Activated naive CD4-positive, alpha-beta T cell treated with anti-CD3 and anti-CD28 coated beads for 36 hours (primary cell): ENCODE results near the gene EPHA7. TPM values are rescaled to one million over a fixed set of nuclear protein-coding genes. Genes with fewer than 3 reads are reported as not detected.

Experiments used
- CTCF ChIA-PET: fragments of 350-600 bp; sonication (Branson Sonifier 250); formaldehyde crosslinking; loops from one replicate; lab custom pipeline; 2021; ENCODE audit warnings: antibody characterized with exemption; lab: Charles Lee
- DNase-seq: peaks from one replicate; pipeline ENCODE4 v3.0.0-alpha.2; 2020
- H3K27ac Mint-ChIP-seq: one replicate; pipeline ENCODE4 v1.8.0; 2021; ENCODE audit warnings: mild to moderate bottlenecking, mixed read lengths
- H3K27me3 Mint-ChIP-seq: one replicate; pipeline ENCODE4 v1.8.0; 2021; ENCODE audit warnings: low read depth, mixed read lengths
- H3K36me3 Mint-ChIP-seq: one replicate; pipeline ENCODE4 v1.8.0; 2021; ENCODE audit warnings: low read depth, mixed read lengths
- H3K4me1 Mint-ChIP-seq: one replicate; pipeline ENCODE4 v1.8.0; 2021; ENCODE audit warnings: low read depth, mixed read lengths
- H3K4me3 Mint-ChIP-seq: one replicate; pipeline ENCODE4 v1.8.0; 2021; ENCODE audit warnings: mild to moderate bottlenecking, moderate library complexity, mixed read lengths
- H3K9me3 Mint-ChIP-seq: one replicate; pipeline ENCODE4 v1.8.0; 2021; ENCODE audit warnings: mixed read lengths
- intact Hi-C: fragments of 100-400 bp; cut with micrococcal nuclease; formaldehyde crosslinking; loops from one replicate; pipeline ENCODE4 v1.15.1; 2023
- total RNA-seq, 2 experiments: library from RNA; stranded (reverse); gene quantifications; one replicate each; pipeline ENCODE4 v1.2.3, GENCODE V29; 2021

The EPHA7 gene
- total RNA-seq, 2 experiments from 2014 or later = not detected

DNA sequence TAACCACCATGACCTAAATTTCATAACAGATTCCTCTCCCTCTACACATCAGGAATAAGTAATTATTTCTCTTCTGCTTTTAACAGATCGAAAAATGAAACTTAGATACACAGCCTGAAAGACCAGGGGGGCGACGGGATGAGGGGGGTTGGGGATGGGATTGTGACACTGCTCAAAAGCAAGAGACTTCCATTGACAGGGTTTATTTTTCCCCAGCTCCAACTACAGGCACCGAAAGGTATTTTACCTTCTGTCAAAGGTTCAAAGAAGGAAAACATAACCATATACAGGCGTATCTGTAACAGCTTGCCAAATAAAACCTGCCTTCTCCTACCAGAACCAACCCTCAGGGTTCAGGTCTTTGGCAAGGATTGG, 1.3 kb downstream of the EPHA7 start:
- H3K27me3 Mint-ChIP-seq = peaks cover 59% of the 10 kb centered on the region
- no peaks in the 10 kb centered on the region for H3K9me3 Mint-ChIP-seq
- CTCF ChIA-PET = no interaction called here
- intact Hi-C loops = no loop called here
- peaks cover 18% of the 10 kb centered on the region for H3K4me1 Mint-ChIP-seq
- H3K27ac Mint-ChIP-seq = no peak overlapping the region
- no peaks in the 10 kb centered on the region for H3K36me3 Mint-ChIP-seq
- H3K4me3 Mint-ChIP-seq = no peak overlapping the region
- DNase-seq = no peak

GRCh38 chr6:93417421-93418013, 1.8 kb downstream of the EPHA7 start:
- Mint-ChIP-seq H3K4me3 (peak overlapping the region; percentile 4), H3K4me1 (peaks cover 18% of the 10 kb centered on the region), H3K36me3 (no peaks in the 10 kb centered on the region), H3K27me3 (peaks cover 57% of the 10 kb centered on the region), H3K27ac (no peak overlapping the region), H3K9me3 (no peaks in the 10 kb centered on the region)
- intact Hi-C loops = no loop called here
- no peak for DNase-seq
- CTCF ChIA-PET = no interaction called here

DNA sequence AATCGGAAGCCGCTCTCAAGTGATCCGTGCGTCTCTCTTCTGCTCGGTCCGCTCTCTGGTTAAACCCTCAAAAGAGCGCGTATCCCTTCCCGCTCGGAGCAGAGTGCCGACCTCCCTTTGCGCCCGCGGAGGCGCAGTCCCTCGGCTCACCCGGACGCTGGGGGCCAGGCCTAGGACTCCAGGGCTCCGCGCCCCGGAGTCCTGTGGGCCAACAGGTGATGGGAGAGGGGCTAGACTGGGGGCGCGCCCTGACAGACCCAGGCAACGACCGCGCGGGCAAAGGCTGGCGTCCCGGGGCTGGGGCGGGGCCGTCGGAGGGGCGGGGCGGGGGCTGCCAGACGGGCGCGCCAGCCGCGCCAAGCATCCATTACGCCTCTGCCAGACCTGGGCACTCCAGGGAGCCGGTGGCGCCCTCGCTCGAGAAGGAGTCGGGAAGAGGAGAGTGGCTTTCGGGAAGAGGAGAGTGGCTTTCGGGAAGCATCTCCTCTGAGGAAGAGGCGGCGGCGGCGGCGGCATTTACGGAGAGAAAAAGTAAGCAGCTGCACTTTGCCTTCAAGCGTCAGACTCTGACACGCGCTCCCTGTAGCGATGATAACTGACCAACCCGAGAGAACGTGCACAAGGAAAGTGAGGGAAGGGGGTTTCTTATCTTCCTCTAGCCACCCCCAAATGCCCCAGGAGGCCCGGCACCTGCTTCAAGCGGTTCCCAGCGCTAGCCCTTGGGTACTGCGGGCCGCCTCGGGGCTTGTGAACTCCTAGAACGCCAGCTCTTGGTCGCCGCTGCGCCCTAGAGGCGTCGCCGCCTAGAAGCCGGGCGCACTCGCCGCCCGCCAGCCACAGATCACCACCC, 2.6 kb downstream of the EPHA7 start:
- no peak overlapping the region for H3K4me3 Mint-ChIP-seq
- H3K4me1 Mint-ChIP-seq = peaks cover 18% of the 10 kb centered on the region
- H3K27ac Mint-ChIP-seq = no peak overlapping the region
- CTCF ChIA-PET = no interaction called here
- intact Hi-C loops = no loop called here
- H3K9me3 Mint-ChIP-seq = no peaks in the 10 kb centered on the region
- peaks cover 51% of the 10 kb centered on the region for H3K27me3 Mint-ChIP-seq
- DNase-seq = no peak
- H3K36me3 Mint-ChIP-seq = no peaks in the 10 kb centered on the region

- H3K36me3 Mint-ChIP-seq = no peaks in the 10 kb centered on the region
- H3K4me1 Mint-ChIP-seq = peaks cover 11% of the 10 kb centered on the region
- H3K9me3 Mint-ChIP-seq = no peaks in the 10 kb centered on the region
- DNase-seq = no peak
- peaks cover 23% of the 10 kb centered on the region for H3K27me3 Mint-ChIP-seq
- H3K27ac Mint-ChIP-seq = no peak overlapping the region
- CTCF ChIA-PET = no interaction called here
- intact Hi-C loops = no loop called here
- no peak overlapping the region for H3K4me3 Mint-ChIP-seq
Observed at GRCh38 chr6:93413190-93413589, 6.2 kb downstream of the EPHA7 start.

DNA sequence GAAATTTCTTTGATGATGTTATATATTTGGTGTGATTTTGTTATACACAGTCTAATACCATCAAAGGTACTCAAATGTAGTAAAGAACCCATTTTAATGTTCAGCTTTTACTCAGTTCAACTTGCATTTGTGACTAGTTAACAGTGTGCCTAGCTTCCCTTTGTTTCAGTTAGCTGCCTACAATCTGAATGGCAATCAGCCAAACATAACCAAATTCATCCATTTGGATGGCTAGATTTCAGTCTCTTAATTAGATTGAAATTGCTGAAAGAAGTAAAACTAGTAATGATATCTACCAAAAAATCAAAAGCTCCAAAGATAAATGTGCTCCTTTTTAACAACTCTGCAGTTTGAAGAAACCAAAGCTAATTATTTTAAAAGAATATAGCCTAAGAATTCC, 6.9 kb downstream of the EPHA7 start:
- H3K27ac Mint-ChIP-seq = no peak overlapping the region
- H3K4me1 Mint-ChIP-seq = peaks cover 5% of the 10 kb centered on the region
- peaks cover 16% of the 10 kb centered on the region for H3K27me3 Mint-ChIP-seq
- intact Hi-C loops = no loop called here
- H3K36me3 Mint-ChIP-seq = no peaks in the 10 kb centered on the region
- no peak overlapping the region for H3K4me3 Mint-ChIP-seq
- no peaks in the 10 kb centered on the region for H3K9me3 Mint-ChIP-seq
- DNase-seq = no peak
- CTCF ChIA-PET = no interaction called here

- DNase-seq = no peak
- no peak overlapping the region for H3K27ac Mint-ChIP-seq
- CTCF ChIA-PET = no interaction called here
- no peaks in the 10 kb centered on the region for H3K9me3 Mint-ChIP-seq
- no peak overlapping the region for H3K4me3 Mint-ChIP-seq
- no peaks in the 10 kb centered on the region for H3K4me1 Mint-ChIP-seq
- H3K27me3 Mint-ChIP-seq = no peaks in the 10 kb centered on the region
- no peaks in the 10 kb centered on the region for H3K36me3 Mint-ChIP-seq
- intact Hi-C loops = no loop called here
Observed at GRCh38 chr6:93407186-93407585, 12.2 kb downstream of the EPHA7 start.

DNA sequence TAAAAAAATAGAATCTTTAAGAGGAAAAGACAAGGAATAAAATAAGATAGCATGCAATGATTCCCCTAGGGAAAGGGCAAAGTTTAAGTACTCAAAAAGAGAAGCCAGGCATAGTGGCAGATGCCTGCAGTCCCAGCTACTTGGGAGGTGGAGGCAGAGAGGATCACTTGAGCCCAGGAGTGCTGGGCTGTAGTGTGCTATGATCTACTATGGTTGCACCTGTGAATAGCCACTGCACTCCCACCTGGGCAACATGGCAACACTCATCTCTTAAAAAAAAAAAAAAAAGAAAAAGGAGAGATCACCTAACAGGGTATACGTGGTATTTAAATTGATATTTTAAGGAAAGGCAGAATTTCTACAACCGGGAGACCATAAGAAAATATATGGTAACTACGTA, 16.0 kb downstream of the EPHA7 start:
- intact Hi-C loops = no loop called here
- Mint-ChIP-seq H3K9me3 (no peaks in the 10 kb centered on the region), H3K4me3 (no peak overlapping the region), H3K27ac (no peak overlapping the region), H3K27me3 (no peaks in the 10 kb centered on the region), H3K4me1 (no peaks in the 10 kb centered on the region), H3K36me3 (no peaks in the 10 kb centered on the region)
- CTCF ChIA-PET = no interaction called here
- no peak for DNase-seq

DNA sequence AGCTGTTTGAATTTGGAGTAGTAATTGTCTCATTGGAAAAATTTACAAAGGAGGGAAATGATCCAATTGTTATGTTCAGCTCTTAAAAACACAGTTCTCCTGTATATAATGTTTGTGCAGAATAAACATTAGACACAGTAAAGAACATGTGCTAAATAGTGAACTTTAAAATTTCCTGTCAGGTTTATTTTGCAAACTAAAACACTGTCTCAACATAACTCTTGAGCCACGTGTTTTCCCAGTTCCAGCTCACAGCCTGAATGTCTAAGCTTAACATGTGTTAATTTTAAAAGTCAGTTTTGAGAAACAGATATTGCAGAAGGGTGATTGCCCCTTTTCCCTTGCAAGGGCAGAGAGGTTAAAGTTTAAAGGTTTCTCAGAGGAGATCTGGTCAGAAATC, 20.6 kb downstream of the EPHA7 start:
- Mint-ChIP-seq H3K4me1 (no peaks in the 10 kb centered on the region), H3K27me3 (no peaks in the 10 kb centered on the region), H3K4me3 (no peak overlapping the region), H3K36me3 (no peaks in the 10 kb centered on the region), H3K27ac (no peak overlapping the region), H3K9me3 (no peaks in the 10 kb centered on the region)
- CTCF ChIA-PET = no interaction called here
- intact Hi-C loops = no loop called here
- DNase-seq = no peak

DNA sequence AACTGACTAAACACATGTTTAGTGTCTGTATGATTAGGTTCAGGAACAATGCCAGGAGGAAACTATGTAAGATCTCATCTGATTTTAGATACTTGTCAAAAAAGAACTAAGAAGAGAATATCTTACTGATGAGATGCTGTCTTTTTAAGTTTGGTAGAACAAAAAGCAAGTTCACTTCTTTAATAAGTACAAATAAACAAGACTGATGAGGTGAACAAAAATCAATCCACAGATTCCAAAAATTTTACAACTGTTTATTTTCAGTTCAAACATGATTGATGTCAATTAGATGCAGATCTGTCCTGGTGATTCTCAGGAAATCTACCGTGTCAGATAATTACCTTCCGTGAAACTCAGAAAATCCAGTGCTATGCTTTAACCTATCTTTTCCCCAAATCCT, 24.9 kb downstream of the EPHA7 start:
- CTCF ChIA-PET = no interaction called here
- Mint-ChIP-seq H3K36me3 (no peaks in the 10 kb centered on the region), H3K4me1 (no peaks in the 10 kb centered on the region), H3K4me3 (no peak overlapping the region), H3K27ac (no peak overlapping the region), H3K27me3 (no peaks in the 10 kb centered on the region), H3K9me3 (peaks cover 3% of the 10 kb centered on the region)
- no peak for DNase-seq
- intact Hi-C loops = no loop called here

GRCh38 chr6:93393554-93394074, 25.7 kb downstream of the EPHA7 start:
- no peaks in the 10 kb centered on the region for H3K4me1 Mint-ChIP-seq
- CTCF ChIA-PET = no interaction called here
- H3K27me3 Mint-ChIP-seq = no peaks in the 10 kb centered on the region
- intact Hi-C loops = no loop called here
- H3K4me3 Mint-ChIP-seq = no peak overlapping the region
- no peak overlapping the region for H3K27ac Mint-ChIP-seq
- no peak for DNase-seq
- H3K9me3 Mint-ChIP-seq = peaks cover 3% of the 10 kb centered on the region
- H3K36me3 Mint-ChIP-seq = no peaks in the 10 kb centered on the region

- H3K36me3 Mint-ChIP-seq = no peaks in the 10 kb centered on the region
- CTCF ChIA-PET = no interaction called here
- no peaks in the 10 kb centered on the region for H3K4me1 Mint-ChIP-seq
- no peaks in the 10 kb centered on the region for H3K27me3 Mint-ChIP-seq
- H3K27ac Mint-ChIP-seq = no peak overlapping the region
- no peak overlapping the region for H3K4me3 Mint-ChIP-seq
- intact Hi-C loops = no loop called here
- no peak for DNase-seq
- peaks cover 3% of the 10 kb centered on the region for H3K9me3 Mint-ChIP-seq
Observed at GRCh38 chr6:93392797-93393196, 26.6 kb downstream of the EPHA7 start.

- H3K4me1 Mint-ChIP-seq = no peaks in the 10 kb centered on the region
- H3K4me3 Mint-ChIP-seq = no peak overlapping the region
- CTCF ChIA-PET = no interaction called here
- no peak for DNase-seq
- H3K27ac Mint-ChIP-seq = no peak overlapping the region
- H3K27me3 Mint-ChIP-seq = peaks cover 2% of the 10 kb centered on the region
- peaks cover 9% of the 10 kb centered on the region for H3K9me3 Mint-ChIP-seq
- no peaks in the 10 kb centered on the region for H3K36me3 Mint-ChIP-seq
- intact Hi-C loops = no loop called here
Observed at GRCh38 chr6:93391965-93392364, 27.4 kb downstream of the EPHA7 start.

DNA sequence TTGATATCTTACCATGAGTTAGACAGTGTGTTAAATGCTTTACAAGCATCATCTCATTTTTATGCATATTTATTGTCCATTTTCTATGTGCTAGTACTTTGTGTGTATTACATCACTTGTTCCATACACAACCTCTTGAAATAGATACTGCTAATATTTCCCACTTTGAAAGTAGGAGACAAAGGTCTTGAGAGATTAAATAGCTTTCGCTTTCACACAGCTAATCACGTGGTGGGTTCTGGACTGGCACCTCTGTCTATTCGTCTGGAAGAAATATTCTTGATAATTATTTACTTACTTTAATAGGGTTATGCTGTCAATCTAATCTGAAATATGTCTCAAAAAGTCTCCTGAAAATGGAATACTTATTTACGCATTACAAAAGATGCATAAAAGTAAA, 30.2 kb downstream of the EPHA7 start:
- Mint-ChIP-seq H3K27ac (no peak overlapping the region), H3K4me3 (no peak overlapping the region), H3K27me3 (peaks cover 3% of the 10 kb centered on the region), H3K4me1 (no peaks in the 10 kb centered on the region), H3K9me3 (peaks cover 10% of the 10 kb centered on the region), H3K36me3 (no peaks in the 10 kb centered on the region)
- intact Hi-C loops = no loop called here
- no peak for DNase-seq
- CTCF ChIA-PET = no interaction called here
